K562 (cell line): ENCODE results near the gene POC1B. TPM values are rescaled to one million over a fixed set of nuclear protein-coding genes. Genes with fewer than 3 reads are reported as not detected.

Source experiments
- BRF2 ChIP-seq: IDR thresholded peaks from 3 replicates; pipeline ENCODE4 v1.6.1; 2011; ENCODE audit warnings: borderline replicate concordance, mild to moderate bottlenecking; ENCODE audit not compliant: insufficient read length, insufficient read depth
- CBFA2T3 ChIP-seq: fragments of 450-650 bp; IDR thresholded peaks from 2 replicates; pipeline ENCODE4 v1.6.1; 2017
- CHD1 ChIP-seq: fragments of 200-600 bp; sonication (generic); IDR thresholded peaks from one replicate; pipeline ENCODE4 v1.6.1; 2012; ENCODE audit warnings: mild to moderate bottlenecking, moderate library complexity, low read length, inconsistent platforms
- DMBX1 ChIP-seq: fragments of 250-450 bp; sonication (Bioruptor Pico); IDR thresholded peaks from 2 replicates; pipeline ENCODE4 v1.8.0; 2022; ENCODE audit warnings: inconsistent platforms, mild to moderate bottlenecking, moderate library complexity, borderline replicate concordance
- ETV5 ChIP-seq: sonication (generic); formaldehyde crosslinking; IDR thresholded peaks from 2 replicates; pipeline ENCODE4 v1.4.0; 2020; ENCODE audit warnings: low read depth, mild to moderate bottlenecking, missing genetic modification reagents
- HLTF ChIP-seq: fragments of 450-650 bp; IDR thresholded peaks from 2 replicates; pipeline ENCODE4 v1.6.1; 2016
- HNRNPL ChIP-seq: fragments of 200-400 bp; formaldehyde crosslinking; IDR thresholded peaks from 2 replicates; pipeline ENCODE4 v1.6.1; 2017; ENCODE audit warnings: low read depth, mild to moderate bottlenecking, low read length
- HOXB6 ChIP-seq: fragments of 250-450 bp; sonication (Bioruptor Pico); IDR thresholded peaks from 2 replicates; pipeline ENCODE4 v1.5.1; 2022; ENCODE audit warnings: mild to moderate bottlenecking, borderline replicate concordance
- KAT7 ChIP-seq: sonication (generic); formaldehyde crosslinking; IDR thresholded peaks from 2 replicates; pipeline ENCODE4 v1.8.0; 2022; ENCODE audit warnings: missing genetic modification reagents, mild to moderate bottlenecking, borderline replicate concordance
- KDM2B ChIP-seq: fragments of 250-450 bp; sonication (Bioruptor Pico); IDR thresholded peaks from 2 replicates; pipeline ENCODE4 v1.8.0; 2021; ENCODE audit warnings: mild to moderate bottlenecking, moderate library complexity
- MAFK ChIP-seq: IDR thresholded peaks from 2 replicates; pipeline ENCODE4 v1.6.1; 2011; ENCODE audit warnings: low read length, improper control_type of control experiment
- MYNN ChIP-seq, 2 experiments: sonication (generic); formaldehyde crosslinking in 1 of 2; IDR thresholded peaks; 2 replicates each; pipeline versions ENCODE4 v1.5.0 to v1.6.1; 2016 to 2020; ENCODE audit warnings: antibody characterized with exemption in 1 of 2, missing genetic modification reagents in 1 of 2
- PBX2 ChIP-seq, 2 experiments: IDR thresholded peaks in 1 of 2; conservative IDR thresholded peaks in 1 of 2; 2 replicates each; pipeline ENCODE4 v1.6.1; 2016; ENCODE audit warnings: low read depth in 2 of 2, mild to moderate bottlenecking in 1 of 2, missing compliant biosample characterization in 1 of 2, missing genetic modification characterization in 1 of 2, moderate library complexity in 1 of 2
- SAP30 ChIP-seq: fragments of 200-600 bp; sonication (generic); IDR thresholded peaks from 2 replicates; pipeline ENCODE4 v1.6.1; 2012; ENCODE audit warnings: borderline replicate concordance, low read depth, mild to moderate bottlenecking, moderate library complexity, low read length, control low read depth, inconsistent platforms; ENCODE audit not compliant: insufficient read depth, poor library complexity, severe bottlenecking
- SOX6 ChIP-seq: fragments of 450-650 bp; IDR thresholded peaks from 2 replicates; pipeline ENCODE4 v1.6.1; 2014; ENCODE audit warnings: mild to moderate bottlenecking
- TEAD4 ChIP-seq, 2 experiments: sonication (generic) in 1 of 2; formaldehyde crosslinking in 1 of 2; IDR thresholded peaks; 2 replicates each; pipeline versions ENCODE4 v1.6.1 to v1.8.0; 2012 to 2022; ENCODE audit warnings: borderline replicate concordance in 1 of 2, inconsistent platforms in 1 of 2, low read length in 1 of 2, mild to moderate bottlenecking in 1 of 2, missing genetic modification reagents in 1 of 2
- ZNF140 ChIP-seq: fragments of 250-450 bp; sonication (Bioruptor Pico); IDR thresholded peaks from 2 replicates; pipeline ENCODE4 v1.8.0; 2021; ENCODE audit warnings: moderate library complexity, mild to moderate bottlenecking, inconsistent platforms
- ZNF316 ChIP-seq: fragments of 450-650 bp; IDR thresholded peaks from 2 replicates; pipeline ENCODE4 v1.6.1; 2016
- ZNF639 ChIP-seq, 2 experiments: fragments of 200-800 bp in 1 of 2; sonication (Bioruptor generic) in 1 of 2; sonication (generic) in 1 of 2; formaldehyde crosslinking in 1 of 2; IDR thresholded peaks in 1 of 2; conservative IDR thresholded peaks in 1 of 2; 2 replicates each; pipeline versions ENCODE4 v1.5.0 to v1.6.1; 2016 to 2020; ENCODE audit warnings: missing compliant biosample characterization in 1 of 2, missing genetic modification characterization in 1 of 2, missing genetic modification reagents in 1 of 2
- polyA plus RNA-seq, 8 experiments: library from polyadenylated mRNA; depleted of rRNA in 4 of 8; stranded (reverse) in 5 of 8; unstranded in 3 of 8; fragments of >200 nt; fragmentation: Nextera tagmentation in 2 of 8; fragmentation: Illumina TruSeq in 1 of 8; extraction: Ambion mirVana in 2 of 8; extraction: Trizol in 1 of 8; gene quantifications; 2 replicates each; pipeline versions ENCODE4 v1.2.1 to v1.2.3, GENCODE V29; 2011 to 2014; ENCODE audit warnings: inconsistent platforms in 1 of 8, missing spikeins in 1 of 8
- total RNA-seq, 7 experiments: library from RNA; depleted of rRNA in 6 of 7; stranded (reverse); fragments of >200 nt in 6 of 7; fragmentation: Illumina TruSeq in 2 of 7; extraction: Trizol in 2 of 7; gene quantifications; 2 replicates each; pipeline versions ENCODE4 v1.2.1 to v1.2.3, GENCODE V29; 2011 to 2021; ENCODE audit warnings: low replicate concordance in 1 of 7
- TF ChIP-seq, protein P1 (sequence below): fragments of 250-450 bp; sonication (Bioruptor Pico); IDR thresholded peaks from 2 replicates; pipeline ENCODE4 v1.8.0; 2022; ENCODE audit warnings: moderate library complexity, mild to moderate bottlenecking, inconsistent platforms
- TF ChIP-seq, protein P2 (sequence below): fragments of 250-450 bp; sonication (Bioruptor Pico); IDR thresholded peaks from 2 replicates; pipeline ENCODE4 v1.4.0; 2020

Gene POC1B
- total and polyA plus RNA-seq, 9 of the 15 experiments (the other 6 are each of a cell fraction or from before 2014, with no cell fraction given) = 4.5 to 16.1 (median 10.4) TPM

GRCh38 chr12:89566615-89567014, 40.8 kb upstream of the POC1B start (continued):
- TF ChIP-seq TEAD4 (IDR thresholded peaks at IDR 0.05; ENCODE audit: low read length) = peak; percentile 57
- TF ChIP-seq TEAD4 (CRISPR knock-in tag; IDR thresholded peaks at IDR 0.05; ENCODE audit: borderline replicate concordance) = no peak
- TF ChIP-seq MAFK = no peak
- TF ChIP-seq, protein P1, sequence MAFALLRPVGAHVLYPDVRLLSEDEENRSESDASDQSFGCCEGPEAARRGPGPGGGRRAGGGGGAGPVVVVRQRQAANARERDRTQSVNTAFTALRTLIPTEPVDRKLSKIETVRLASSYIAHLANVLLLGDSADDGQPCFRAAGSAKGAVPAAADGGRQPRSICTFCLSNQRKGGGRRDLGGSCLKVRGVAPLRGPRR = no peak
- TF ChIP-seq ZNF316 = no peak
- 0 out of 2 replicates have a peak, but pooled peaks have one; percentile 15 for TF ChIP-seq CBFA2T3
- no peak for TF ChIP-seq ETV5 (CRISPR knock-in tag)
- TF ChIP-seq ZNF639 (CRISPR knock-in tag; conservative IDR thresholded peaks at IDR 0.05 in 1 of 2, IDR thresholded peaks at IDR 0.05 in 1 of 2) = no peak
- no peak for TF ChIP-seq MYNN (IDR thresholded peaks at IDR 0.05)
- TF ChIP-seq MYNN (CRISPR knock-in tag; IDR thresholded peaks at IDR 0.05) = no peak
- no peak for TF ChIP-seq HLTF
- no peak for TF ChIP-seq KDM2B (CRISPR knock-in tag)
- no peak for TF ChIP-seq KAT7 (CRISPR knock-in tag)
- no peak for TF ChIP-seq DMBX1 (CRISPR knock-in tag)
- TF ChIP-seq PBX2 (CRISPR knock-in tag; IDR thresholded peaks at IDR 0.05; ENCODE audit: low read depth) = no peak
- no peak; the same call in 1 of the 2 replicates for TF ChIP-seq PBX2 (tag; conservative IDR thresholded peaks at IDR 0.05; ENCODE audit: low read depth)
- TF ChIP-seq CHD1 = no peak
- TF ChIP-seq SAP30 = no peak
- TF ChIP-seq HNRNPL = no peak
- TF ChIP-seq HOXB6 (CRISPR knock-in tag) = no peak
- peak; percentile 89 for TF ChIP-seq SOX6
- no peak for TF ChIP-seq BRF2
- TF ChIP-seq ZNF140 = no peak
- TF ChIP-seq, protein P2, sequence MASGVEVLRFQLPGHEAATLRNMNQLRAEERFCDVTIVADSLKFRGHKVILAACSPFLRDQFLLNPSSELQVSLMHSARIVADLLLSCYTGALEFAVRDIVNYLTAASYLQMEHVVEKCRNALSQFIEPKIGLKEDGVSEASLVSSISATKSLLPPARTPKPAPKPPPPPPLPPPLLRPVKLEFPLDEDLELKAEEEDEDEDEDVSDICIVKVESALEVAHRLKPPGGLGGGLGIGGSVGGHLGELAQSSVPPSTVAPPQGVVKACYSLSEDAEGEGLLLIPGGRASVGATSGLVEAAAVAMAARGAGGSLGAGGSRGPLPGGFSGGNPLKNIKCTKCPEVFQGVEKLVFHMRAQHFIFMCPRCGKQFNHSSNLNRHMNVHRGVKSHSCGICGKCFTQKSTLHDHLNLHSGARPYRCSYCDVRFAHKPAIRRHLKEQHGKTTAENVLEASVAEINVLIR (CRISPR knock-in tag) = no peak
